CD4-positive, alpha-beta T cell treated with Interferon gamma for 1 hour (primary cell): Measurements from ENCODE around the gene CCDC71.
A peak's percentile ranks its signal among the peaks of the same experiment; 100 is the strongest.

ENCODE experiments used
- DNase-seq: peaks from one replicate; pipeline ENCODE4 v3.0.0-alpha.2; 2020

CCDC71 gene

GRCh38 chr3:49166752-49167556 lies 823 bp upstream of the CCDC71 start:
- no peak for DNase-seq

- no peak for DNase-seq
Observed at GRCh38 chr3:49164983-49165720, 979 bp downstream of the CCDC71 start.

DNA sequence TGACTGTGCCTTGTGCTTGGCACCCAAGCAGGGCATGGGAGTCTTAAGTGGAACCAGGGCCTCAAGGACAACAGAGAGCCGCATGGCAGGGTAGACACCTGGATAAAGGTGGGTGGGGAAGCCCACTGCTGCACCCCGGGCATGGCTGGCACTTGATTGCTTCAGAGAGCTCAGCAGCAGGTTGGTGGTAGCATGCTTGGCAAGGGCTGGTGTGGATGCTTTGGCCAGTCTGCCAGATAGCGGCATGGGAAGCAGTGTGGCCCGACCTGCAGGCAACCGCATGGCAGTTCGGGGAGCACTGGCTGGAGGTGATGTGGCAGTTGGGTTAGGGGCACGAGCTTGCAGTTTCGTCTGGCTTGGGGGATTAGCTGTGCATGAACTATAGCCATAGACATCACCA lies 2.5 kb downstream of the CCDC71 start:
- no peak for DNase-seq

- no peak for DNase-seq
Observed at GRCh38 chr3:49162751-49163419, 3.2 kb downstream of the CCDC71 start.

GRCh38 chr3:49161808-49162530 lies 4.2 kb downstream of the CCDC71 start:
- DNase-seq: no peak

DNA sequence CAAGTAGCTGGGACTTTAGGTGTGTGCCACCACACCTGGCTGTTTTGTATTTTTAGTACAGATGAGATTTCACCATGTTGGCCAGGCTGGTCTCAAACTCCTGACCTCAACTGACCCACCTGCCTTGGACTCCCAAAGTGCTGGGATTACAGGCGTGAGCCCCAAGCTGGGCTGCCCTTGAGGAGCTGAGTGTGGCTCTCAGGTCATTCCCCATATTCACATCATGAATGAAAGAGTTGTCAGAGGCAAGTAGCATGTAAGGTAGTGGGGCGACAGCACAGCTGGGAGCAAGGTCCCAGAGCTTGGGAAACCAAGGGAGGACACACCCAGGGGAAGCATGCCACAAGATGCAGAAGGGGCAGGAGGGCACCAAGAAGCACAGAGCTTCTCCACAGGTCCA lies 4.9 kb downstream of the CCDC71 start:
- DNase-seq: no peak

DNA sequence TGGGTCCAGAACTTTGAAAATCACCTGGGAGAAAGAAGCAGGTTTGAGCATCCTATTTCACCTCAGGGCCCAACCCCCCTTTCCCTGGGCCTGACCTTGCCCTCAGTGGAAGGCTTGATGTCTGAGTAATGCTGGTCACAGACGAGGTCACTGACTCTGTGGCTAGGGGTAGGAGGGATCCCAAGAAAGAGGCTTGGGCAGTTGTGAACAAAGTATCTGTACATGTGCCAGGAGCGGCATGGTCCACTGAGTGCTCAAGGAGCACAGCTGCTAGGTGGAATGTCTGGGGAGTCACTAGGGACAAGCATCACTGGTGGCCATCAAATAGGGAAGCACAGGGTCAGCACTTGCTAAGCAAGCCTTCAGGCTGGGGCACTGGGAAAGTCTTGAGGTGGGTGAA lies 7.3 kb downstream of the CCDC71 start:
- no peak for DNase-seq

DNA sequence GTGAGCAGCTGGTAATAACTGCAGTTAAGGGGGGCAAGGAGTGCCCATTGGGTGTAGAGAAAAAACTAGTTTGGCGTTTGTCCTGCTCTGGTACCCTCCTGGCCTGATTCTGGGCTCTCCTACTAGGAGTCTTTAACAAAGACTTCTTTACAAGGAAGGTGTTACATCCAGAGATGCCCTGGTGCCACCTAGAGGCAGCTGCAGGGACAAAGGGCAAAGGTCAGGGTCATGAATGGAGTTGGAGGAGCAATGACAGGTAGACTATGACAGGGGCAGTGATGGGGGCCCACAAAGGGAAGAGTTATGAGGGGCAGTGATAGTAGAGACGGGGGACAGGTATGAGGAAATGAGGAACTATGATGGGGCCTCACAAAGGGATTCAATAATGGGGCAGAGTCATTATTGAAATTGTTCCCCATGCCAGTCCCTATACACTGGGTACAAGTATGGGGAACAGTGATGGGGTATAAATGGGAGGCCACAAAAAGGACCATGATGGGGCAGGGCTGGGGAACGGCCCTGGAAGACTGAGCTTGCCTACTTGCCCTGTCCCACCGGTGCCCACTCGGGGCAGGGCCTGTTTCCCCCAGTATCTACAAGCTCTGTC lies 7.9 kb downstream of the CCDC71 start:
- peak; percentile 60 for DNase-seq

- no peak for DNase-seq
Observed at GRCh38 chr3:49157289-49157688, 8.8 kb downstream of the CCDC71 start.

DNA sequence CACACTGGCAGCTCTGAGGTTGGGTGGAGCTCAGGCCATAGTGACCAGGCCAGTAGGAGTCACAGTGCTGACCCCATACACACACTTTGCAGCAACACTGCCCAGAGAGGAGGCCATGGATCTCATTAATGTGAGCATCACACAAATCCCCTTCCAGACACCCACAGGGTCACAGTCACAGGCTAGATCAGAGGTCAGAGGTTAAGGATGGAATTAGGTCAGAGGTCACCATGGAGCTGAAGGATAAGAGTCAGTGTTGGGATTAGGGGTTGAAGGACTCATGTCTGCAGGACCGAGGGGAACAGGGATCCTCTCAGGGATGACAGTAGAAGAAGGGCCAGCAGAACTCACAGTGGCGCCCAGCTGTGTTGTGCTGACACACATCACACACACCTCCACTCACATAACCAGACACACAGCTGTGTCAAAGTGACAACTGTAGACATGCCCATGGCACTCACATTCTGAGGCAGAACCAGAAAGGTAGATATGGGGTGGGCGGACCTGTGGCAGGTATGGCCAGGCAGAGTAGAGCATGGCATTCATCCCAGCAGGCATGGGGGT lies 12.7 kb downstream of the CCDC71 start:
- no peak for DNase-seq

- DNase-seq: no peak
Observed at GRCh38 chr3:49151610-49152009, 14.5 kb downstream of the CCDC71 start.

GRCh38 chr3:49148159-49148558 lies 18.0 kb downstream of the CCDC71 start:
- no peak for DNase-seq

GRCh38 chr3:49140080-49140479 lies 26.1 kb downstream of the CCDC71 start:
- no peak for DNase-seq

GRCh38 chr3:49135499-49135898 lies 30.6 kb downstream of the CCDC71 start:
- no peak for DNase-seq

- DNase-seq: no peak
Observed at GRCh38 chr3:49134471-49135265, 31.5 kb downstream of the CCDC71 start.

GRCh38 chr3:49133226-49133951 lies 32.7 kb downstream of the CCDC71 start:
- DNase-seq: no peak

DNA sequence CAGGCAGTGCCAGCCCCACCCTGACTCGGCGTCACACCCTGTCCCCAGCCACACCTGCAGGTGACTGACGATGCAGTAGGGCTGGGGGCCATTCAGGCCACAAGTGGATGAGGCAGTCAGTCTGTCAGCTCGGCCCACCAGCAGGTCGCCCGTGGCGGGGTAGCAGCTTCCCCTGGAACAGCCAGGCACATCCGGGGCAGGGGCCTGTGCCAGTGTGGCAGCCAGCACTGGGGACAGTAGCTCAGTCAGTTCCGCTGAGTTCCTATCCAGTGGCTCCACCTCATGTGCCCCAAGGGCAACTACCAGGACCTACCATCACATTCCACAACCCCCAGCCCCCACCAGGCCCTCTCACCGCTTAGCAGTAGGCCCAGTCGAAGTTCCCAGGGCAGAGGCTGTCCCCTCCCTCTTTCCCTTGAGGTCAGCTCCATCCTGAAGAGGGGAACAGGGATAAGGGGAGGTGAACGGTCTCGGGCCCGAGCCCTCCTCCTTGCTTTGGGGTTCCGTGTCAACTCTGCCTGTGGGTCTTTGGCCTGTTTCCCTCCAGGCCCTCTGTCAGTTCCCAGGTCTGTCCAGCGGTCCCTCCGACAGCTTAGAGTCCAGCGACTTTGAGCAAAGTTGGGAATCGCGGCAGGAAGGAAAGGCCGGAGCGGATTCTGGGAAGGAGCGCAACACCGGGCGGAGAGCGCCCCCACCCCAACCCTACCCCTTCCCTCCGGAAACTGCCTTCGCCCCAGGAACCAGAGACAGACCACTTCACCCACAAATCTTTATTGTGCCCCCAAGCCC lies 33.5 kb downstream of the CCDC71 start, which contains the start of gene LAMB2:
Gene LAMB2, minus strand, starts transcription at position 614 of the 789 bp plus-strand sequence. Its CDS starts 183 bp downstream, at position 431.
- DNase-seq: no peak

GRCh38 chr3:49132073-49132436 lies 34.1 kb downstream of the CCDC71 start:
- DNase-seq: no peak

DNA sequence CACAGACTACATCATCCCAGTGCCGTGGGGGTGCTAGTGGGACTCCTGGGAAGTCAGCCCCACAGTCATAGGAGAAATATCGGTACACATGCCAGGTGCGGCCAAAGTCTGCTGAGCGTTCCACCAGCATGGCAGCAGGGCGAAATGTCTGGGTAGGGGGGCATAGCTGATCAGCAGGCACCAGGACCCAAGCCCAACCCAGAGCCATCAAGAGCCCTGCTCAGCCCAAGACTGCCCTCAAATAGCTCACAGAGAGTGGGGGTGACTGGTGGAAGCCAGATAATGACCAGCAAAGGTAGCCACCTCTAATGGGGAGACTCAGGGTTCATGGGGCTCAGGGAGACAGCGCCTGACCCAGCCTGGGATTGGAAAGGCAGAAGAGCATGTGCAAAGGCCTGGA lies 34.6 kb downstream of the CCDC71 start:
- no peak for DNase-seq

GRCh38 chr3:49131040-49131439 lies 35.1 kb downstream of the CCDC71 start:
- DNase-seq: no peak
